ENCODE data around the gene CLSTN2. TPM values are rescaled to one million over a fixed set of nuclear protein-coding genes. Genes with fewer than 3 reads are reported as not detected.

The CLSTN2 gene
- polyA plus RNA-seq, 1 donor from 2014 or later: not detected

- Mint-ChIP-seq H3K4me1 (peaks cover 0 to 2% (median 0%) of the 10 kb centered on the region in 3 donors), H3K4me3 (no peak overlapping the region), H3K9me3 (peaks cover 0 to 4% (median 2%) of the 10 kb centered on the region in 3 donors), H3K27ac (no peak overlapping the region), H3K27me3 (peaks cover 4% of the 10 kb centered on the region), H3K36me3 (no peaks in the 10 kb centered on the region)
Measured at GRCh38 chr3:140050396-140050795, 115.4 kb downstream of the CLSTN2 start.

- no peak overlapping the region for H3K27ac Mint-ChIP-seq
Measured at GRCh38 chr3:140051019-140051957, 116.3 kb downstream of the CLSTN2 start.

GRCh38 chr3:140052771-140053702, 118.1 kb downstream of the CLSTN2 start:
- Mint-ChIP-seq H3K27me3 (peaks cover 4% of the 10 kb centered on the region), H3K36me3 (no peaks in the 10 kb centered on the region), H3K9me3 (peaks cover 0 to 11% (median 0%) of the 10 kb centered on the region in 3 donors), H3K27ac (no peak overlapping the region), H3K4me1 (peaks cover 0 to 2% (median 0%) of the 10 kb centered on the region in 3 donors), H3K4me3 (no peak overlapping the region)

More at GRCh38 chr3:140051019-140051957, 116.3 kb downstream of the CLSTN2 start:
- Mint-ChIP-seq H3K9me3 (peaks cover 0 to 10% (median 0%) of the 10 kb centered on the region in 3 donors), H3K4me3 (no peak overlapping the region), H3K36me3 (no peaks in the 10 kb centered on the region), H3K4me1 (peaks cover 0 to 2% (median 0%) of the 10 kb centered on the region in 3 donors), H3K27me3 (peaks cover 4% of the 10 kb centered on the region)

GRCh38 chr3:140053794-140054193, 118.8 kb downstream of the CLSTN2 start:
- H3K27me3 Mint-ChIP-seq: peaks cover 4% of the 10 kb centered on the region
- H3K27ac Mint-ChIP-seq: no peak overlapping the region
- peaks cover 0 to 2% (median 0%) of the 10 kb centered on the region in 3 donors for H3K4me1 Mint-ChIP-seq
- no peaks in the 10 kb centered on the region for H3K36me3 Mint-ChIP-seq
- peaks cover 0 to 11% (median 0%) of the 10 kb centered on the region in 3 donors for H3K9me3 Mint-ChIP-seq
- H3K4me3 Mint-ChIP-seq: no peak overlapping the region

GRCh38 chr3:140055092-140055791, 120.3 kb downstream of the CLSTN2 start:
- H3K27me3 Mint-ChIP-seq: peaks cover 4% of the 10 kb centered on the region
- no peaks in the 10 kb centered on the region for H3K36me3 Mint-ChIP-seq
- H3K4me3 Mint-ChIP-seq: no peak overlapping the region
- peaks cover 0 to 11% (median 0%) of the 10 kb centered on the region in 3 donors for H3K9me3 Mint-ChIP-seq
- H3K4me1 Mint-ChIP-seq: peaks cover 0 to 2% (median 0%) of the 10 kb centered on the region in 3 donors
- H3K27ac Mint-ChIP-seq: no peak overlapping the region

- Mint-ChIP-seq H3K27me3 (peaks cover 4% of the 10 kb centered on the region), H3K36me3 (no peaks in the 10 kb centered on the region), H3K9me3 (peaks cover 0 to 10% (median 0%) of the 10 kb centered on the region in 3 donors), H3K27ac (no peak overlapping the region), H3K4me3 (no peak overlapping the region), H3K4me1 (peaks cover 0 to 4% (median 0%) of the 10 kb centered on the region in 3 donors)
Measured at GRCh38 chr3:140056047-140056446, 121.1 kb downstream of the CLSTN2 start.

- H3K27ac Mint-ChIP-seq: no peak overlapping the region
- H3K36me3 Mint-ChIP-seq: no peaks in the 10 kb centered on the region
- H3K4me3 Mint-ChIP-seq: no peak overlapping the region
- H3K27me3 Mint-ChIP-seq: no peaks in the 10 kb centered on the region
- H3K4me1 Mint-ChIP-seq: peaks cover 0 to 2% (median 0%) of the 10 kb centered on the region in 3 donors
- H3K9me3 Mint-ChIP-seq: peaks cover 0 to 2% (median 0%) of the 10 kb centered on the region in 3 donors
Measured at GRCh38 chr3:140061211-140061610, 126.2 kb downstream of the CLSTN2 start.

- peaks cover 0 to 2% (median 0%) of the 10 kb centered on the region in 3 donors for H3K4me1 Mint-ChIP-seq
- no peaks in the 10 kb centered on the region for H3K27me3 Mint-ChIP-seq
- H3K27ac Mint-ChIP-seq: no peak overlapping the region
- H3K9me3 Mint-ChIP-seq: no peaks in the 10 kb centered on the region
- no peak overlapping the region for H3K4me3 Mint-ChIP-seq
- H3K36me3 Mint-ChIP-seq: no peaks in the 10 kb centered on the region
Measured at GRCh38 chr3:140062461-140062860, 127.5 kb downstream of the CLSTN2 start.

- Mint-ChIP-seq H3K27ac (no peak overlapping the region), H3K36me3 (no peaks in the 10 kb centered on the region), H3K4me1 (no peaks in the 10 kb centered on the region), H3K9me3 (no peaks in the 10 kb centered on the region), H3K27me3 (no peaks in the 10 kb centered on the region), H3K4me3 (no peak overlapping the region)
Measured at GRCh38 chr3:140067487-140067886, 132.5 kb downstream of the CLSTN2 start.

GRCh38 chr3:140068494-140069017, 133.6 kb downstream of the CLSTN2 start:
- no peaks in the 10 kb centered on the region for H3K9me3 Mint-ChIP-seq
- no peak overlapping the region for H3K4me3 Mint-ChIP-seq
- H3K4me1 Mint-ChIP-seq: no peaks in the 10 kb centered on the region
- no peaks in the 10 kb centered on the region for H3K36me3 Mint-ChIP-seq
- no peak overlapping the region for H3K27ac Mint-ChIP-seq
- H3K27me3 Mint-ChIP-seq: no peaks in the 10 kb centered on the region

GRCh38 chr3:140073278-140074045, 138.5 kb downstream of the CLSTN2 start:
- H3K9me3 Mint-ChIP-seq: no peaks in the 10 kb centered on the region
- peak overlapping the region in 1 of 3 donors; percentile 13 for H3K27ac Mint-ChIP-seq
- no peaks in the 10 kb centered on the region for H3K4me1 Mint-ChIP-seq
- H3K4me3 Mint-ChIP-seq: no peak overlapping the region
- no peaks in the 10 kb centered on the region for H3K27me3 Mint-ChIP-seq
- H3K36me3 Mint-ChIP-seq: no peaks in the 10 kb centered on the region

GRCh38 chr3:140076552-140076951, 141.6 kb downstream of the CLSTN2 start:
- H3K36me3 Mint-ChIP-seq: peaks cover 1% of the 10 kb centered on the region
- H3K4me1 Mint-ChIP-seq: no peaks in the 10 kb centered on the region
- no peak overlapping the region for H3K27ac Mint-ChIP-seq
- H3K27me3 Mint-ChIP-seq: peaks cover 2% of the 10 kb centered on the region
- no peaks in the 10 kb centered on the region for H3K9me3 Mint-ChIP-seq
- H3K4me3 Mint-ChIP-seq: no peak overlapping the region

- no peak overlapping the region for H3K27ac Mint-ChIP-seq
- no peaks in the 10 kb centered on the region for H3K4me1 Mint-ChIP-seq
- H3K9me3 Mint-ChIP-seq: no peaks in the 10 kb centered on the region
- peaks cover 1% of the 10 kb centered on the region for H3K36me3 Mint-ChIP-seq
- no peak overlapping the region for H3K4me3 Mint-ChIP-seq
- peaks cover 3% of the 10 kb centered on the region for H3K27me3 Mint-ChIP-seq
Measured at GRCh38 chr3:140077406-140077805, 142.4 kb downstream of the CLSTN2 start.
